ENCODE results near the gene ISX. TPM values are rescaled to one million over a fixed set of nuclear protein-coding genes. Genes with fewer than 3 reads are reported as not detected.
"Not testable (repeated sequence)": the region's sequence is repeated elsewhere in the genome, so short reads cannot be mapped to it uniquely, and the experiment has no call there.

ISX gene
- not detected for total RNA-seq

- H3K36me3 Mint-ChIP-seq (ENCODE audit: low read depth) = no peaks in the 10 kb centered on the region
- ChIA-PET CTCF (no interaction called here), POLR2A (no interaction called here)
- H3K4me3 Mint-ChIP-seq = no peak within 1 kb of the TSS
- no peaks in the 10 kb centered on the region for H3K27me3 Mint-ChIP-seq (ENCODE audit: low read depth)
- no peak within 1 kb of the TSS for H3K27ac Mint-ChIP-seq
- H3K9me3 Mint-ChIP-seq (ENCODE audit: insufficient read depth) = no peaks in the 10 kb centered on the region
- DNase-seq = no peak
- H3K4me1 Mint-ChIP-seq (ENCODE audit: low read depth) = peaks cover 5% of the 10 kb centered on the region
- ATAC-seq = no peak
These were observed at the start of gene ISX for GRCh38 chr22:35065796-35066218. Gene ISX (plus strand): TSS chr22:35066158. CDS start chr22:35067088, 930 bp downstream.

- peaks cover 2% of the 10 kb centered on the region for H3K27me3 Mint-ChIP-seq (ENCODE audit: low read depth)
- no peak overlapping the region for H3K4me3 Mint-ChIP-seq
- ChIA-PET CTCF (no interaction called here), POLR2A (no interaction called here)
- no peaks in the 10 kb centered on the region for H3K9me3 Mint-ChIP-seq (ENCODE audit: insufficient read depth)
- DNase-seq (no peak), ATAC-seq (no peak)
- no peaks in the 10 kb centered on the region for H3K36me3 Mint-ChIP-seq (ENCODE audit: low read depth)
- no peak overlapping the region for H3K27ac Mint-ChIP-seq
- no peaks in the 10 kb centered on the region for H3K4me1 Mint-ChIP-seq (ENCODE audit: low read depth)
These were observed 49.0 kb upstream of the ISX start for GRCh38 chr22:35016909-35017308.

- DNase-seq = no peak
- CTCF ChIA-PET = no interaction called here
- no peak overlapping the region for H3K4me3 Mint-ChIP-seq
- no peak overlapping the region for H3K27ac Mint-ChIP-seq
- ATAC-seq = no peak
- peaks cover 3% of the 10 kb centered on the region for H3K27me3 Mint-ChIP-seq (ENCODE audit: low read depth)
- no peaks in the 10 kb centered on the region for H3K9me3 Mint-ChIP-seq (ENCODE audit: insufficient read depth)
- H3K36me3 Mint-ChIP-seq (ENCODE audit: low read depth) = no peaks in the 10 kb centered on the region
- H3K4me1 Mint-ChIP-seq (ENCODE audit: low read depth) = no peaks in the 10 kb centered on the region
- POLR2A ChIA-PET = no interaction called here
These were observed 47.0 kb upstream of the ISX start for GRCh38 chr22:35018995-35019394.

GRCh38 chr22:35020517-35020916 lies 45.4 kb upstream of the ISX start:
- no peaks in the 10 kb centered on the region for H3K4me1 Mint-ChIP-seq (ENCODE audit: low read depth)
- H3K4me3 Mint-ChIP-seq = no peak overlapping the region
- ChIA-PET POLR2A (no interaction called here), CTCF (no interaction called here)
- peaks cover 5% of the 10 kb centered on the region for H3K27me3 Mint-ChIP-seq (ENCODE audit: low read depth)
- H3K27ac Mint-ChIP-seq = no peak overlapping the region
- ATAC-seq (no peak), DNase-seq (no peak)
- no peaks in the 10 kb centered on the region for H3K36me3 Mint-ChIP-seq (ENCODE audit: low read depth)
- no peaks in the 10 kb centered on the region for H3K9me3 Mint-ChIP-seq (ENCODE audit: insufficient read depth)

GRCh38 chr22:35021161-35021560 lies 44.8 kb upstream of the ISX start:
- no peak for DNase-seq
- ChIA-PET CTCF (no interaction called here), POLR2A (no interaction called here)
- H3K27me3 Mint-ChIP-seq (ENCODE audit: low read depth) = peaks cover 5% of the 10 kb centered on the region
- H3K27ac Mint-ChIP-seq = no peak overlapping the region
- H3K4me3 Mint-ChIP-seq = no peak overlapping the region
- H3K9me3 Mint-ChIP-seq (ENCODE audit: insufficient read depth) = no peaks in the 10 kb centered on the region
- H3K4me1 Mint-ChIP-seq (ENCODE audit: low read depth) = no peaks in the 10 kb centered on the region
- no peak for ATAC-seq
- no peaks in the 10 kb centered on the region for H3K36me3 Mint-ChIP-seq (ENCODE audit: low read depth)

- Mint-ChIP-seq H3K27me3 (ENCODE audit: low read depth) (peaks cover 5% of the 10 kb centered on the region), H3K36me3 (ENCODE audit: low read depth) (no peaks in the 10 kb centered on the region)
- CTCF ChIA-PET = no interaction called here
These were observed 43.7 kb upstream of the ISX start for GRCh38 chr22:35022291-35022690.

GRCh38 chr22:35023692-35024363 lies 42.1 kb upstream of the ISX start:
- no peak overlapping the region for H3K4me3 Mint-ChIP-seq
- ChIA-PET POLR2A (no interaction called here), CTCF (interaction anchor here (0.8 to 1.4 kb wide), 4 partner anchors 12 to 609 kb away, joined by 3 to 4 read pairs (median 4); no protein-coding TSS in a partner anchor)
- no peak overlapping the region for H3K27ac Mint-ChIP-seq
- DNase-seq = peak; percentile 74
- H3K4me1 Mint-ChIP-seq (ENCODE audit: low read depth) = no peaks in the 10 kb centered on the region
- H3K36me3 Mint-ChIP-seq (ENCODE audit: low read depth) = no peaks in the 10 kb centered on the region
- H3K27me3 Mint-ChIP-seq (ENCODE audit: low read depth) = peaks cover 8% of the 10 kb centered on the region
- no peaks in the 10 kb centered on the region for H3K9me3 Mint-ChIP-seq (ENCODE audit: insufficient read depth)
- no peak for ATAC-seq

More at GRCh38 chr22:35022291-35022690, 43.7 kb upstream of the ISX start:
- H3K27ac Mint-ChIP-seq = no peak overlapping the region
- no peak overlapping the region for H3K4me3 Mint-ChIP-seq
- no peaks in the 10 kb centered on the region for H3K9me3 Mint-ChIP-seq (ENCODE audit: insufficient read depth)
- ATAC-seq = no peak
- no peaks in the 10 kb centered on the region for H3K4me1 Mint-ChIP-seq (ENCODE audit: low read depth)
- POLR2A ChIA-PET = no interaction called here
- DNase-seq = no peak

GRCh38 chr22:35024364-35024692 lies 41.6 kb upstream of the ISX start:
- no peaks in the 10 kb centered on the region for H3K4me1 Mint-ChIP-seq (ENCODE audit: low read depth)
- no peak for DNase-seq
- POLR2A ChIA-PET = no interaction called here
- ATAC-seq = no peak
- H3K4me3 Mint-ChIP-seq = no peak overlapping the region
- CTCF ChIA-PET = interaction anchor here (0.8 to 1.4 kb wide), 4 partner anchors 12 to 609 kb away, joined by 3 to 4 read pairs (median 4); no protein-coding TSS in a partner anchor
- no peaks in the 10 kb centered on the region for H3K9me3 Mint-ChIP-seq (ENCODE audit: insufficient read depth)
- no peaks in the 10 kb centered on the region for H3K36me3 Mint-ChIP-seq (ENCODE audit: low read depth)
- H3K27ac Mint-ChIP-seq = no peak overlapping the region
- peaks cover 8% of the 10 kb centered on the region for H3K27me3 Mint-ChIP-seq (ENCODE audit: low read depth)

GRCh38 chr22:35030112-35030511 lies 35.8 kb upstream of the ISX start:
- H3K36me3 Mint-ChIP-seq (ENCODE audit: low read depth); H3K4me1 Mint-ChIP-seq (ENCODE audit: low read depth); H3K9me3 Mint-ChIP-seq (ENCODE audit: insufficient read depth); ATAC-seq; H3K27me3 Mint-ChIP-seq (ENCODE audit: low read depth); H3K27ac Mint-ChIP-seq; H3K4me3 Mint-ChIP-seq; POLR2A ChIA-PET; DNase-seq; CTCF ChIA-PET: not testable (repeated sequence)

- Mint-ChIP-seq H3K36me3 (ENCODE audit: low read depth) (no peaks in the 10 kb centered on the region), H3K9me3 (ENCODE audit: insufficient read depth) (no peaks in the 10 kb centered on the region), H3K4me3 (no peak overlapping the region), H3K27me3 (ENCODE audit: low read depth) (peaks cover under 1% of the 10 kb centered on the region), H3K27ac (no peak overlapping the region), H3K4me1 (ENCODE audit: low read depth) (no peaks in the 10 kb centered on the region)
- DNase-seq (no peak), ATAC-seq (no peak)
- ChIA-PET POLR2A (no interaction called here), CTCF (no interaction called here)
These were observed 33.4 kb upstream of the ISX start for GRCh38 chr22:35032571-35032970.

- no peak for DNase-seq
- no peaks in the 10 kb centered on the region for H3K4me1 Mint-ChIP-seq (ENCODE audit: low read depth)
- no peak for ATAC-seq
- no peaks in the 10 kb centered on the region for H3K36me3 Mint-ChIP-seq (ENCODE audit: low read depth)
- H3K4me3 Mint-ChIP-seq = no peak overlapping the region
- ChIA-PET POLR2A (no interaction called here), CTCF (no interaction called here)
- H3K27me3 Mint-ChIP-seq (ENCODE audit: low read depth) = no peaks in the 10 kb centered on the region
- H3K27ac Mint-ChIP-seq = no peak overlapping the region
- H3K9me3 Mint-ChIP-seq (ENCODE audit: insufficient read depth) = no peaks in the 10 kb centered on the region
These were observed 32.2 kb upstream of the ISX start for GRCh38 chr22:35033635-35034296.

GRCh38 chr22:35034963-35035362 lies 31.0 kb upstream of the ISX start:
- Mint-ChIP-seq H3K27me3 (ENCODE audit: low read depth) (no peaks in the 10 kb centered on the region), H3K4me1 (ENCODE audit: low read depth) (no peaks in the 10 kb centered on the region), H3K36me3 (ENCODE audit: low read depth) (no peaks in the 10 kb centered on the region), H3K9me3 (ENCODE audit: insufficient read depth) (no peaks in the 10 kb centered on the region), H3K4me3 (no peak overlapping the region), H3K27ac (no peak overlapping the region)
- ChIA-PET CTCF (interaction anchor here (1.9 kb wide), 1 partner anchor 11 kb away, joined by 4 read pairs; no protein-coding TSS in a partner anchor), POLR2A (no interaction called here)
- ATAC-seq (no peak), DNase-seq (no peak)

All from activated CD8-positive, alpha-beta T cell treated with anti-CD3 and anti-CD28 coated beads, Interleukin-2, amount 10 ng/mL, durations not matched to agents 7 days and 5 days (primary cell).